ENCODE data around the gene BPIFB1.

- TF ChIP-seq CTCF (IDR thresholded peaks at IDR 0.05) (no peak), POLR2AphosphoS5 (IDR thresholded peaks at IDR 0.05) (no peak)
Measured at GRCh38 chr20:33236351-33236750, 46.7 kb upstream of the BPIFB1 start.
